ENCODE results near the gene HSPA9.

HSPA9 gene

GRCh38 chr5:138543730-138544104 lies 31.5 kb downstream of the HSPA9 start:
- peak; percentile 60 for DNase-seq (ENCODE audit: low spot score)
- TF ChIP-seq CTCF (IDR thresholded peaks at IDR 0.05; ENCODE audit: extremely low read depth, missing control alignments) = no peak

- no peak for TF ChIP-seq CTCF (IDR thresholded peaks at IDR 0.05; ENCODE audit: extremely low read depth, missing control alignments)
- DNase-seq (ENCODE audit: low spot score) = peak; percentile 96
These were observed 32.1 kb downstream of the HSPA9 start, which contains the start of gene ETF1 for GRCh38 chr5:138542956-138543729. TSS of gene ETF1 (minus strand) at chr5:138543236. CDS start at chr5:138542918, 318 bp downstream.

GRCh38 chr5:138542180-138542955 lies 32.8 kb downstream of the HSPA9 start:
- no peak for TF ChIP-seq CTCF (IDR thresholded peaks at IDR 0.05; ENCODE audit: extremely low read depth, missing control alignments)
- DNase-seq (ENCODE audit: low spot score) = no peak

- no peak for DNase-seq (ENCODE audit: low spot score)
- TF ChIP-seq CTCF (IDR thresholded peaks at IDR 0.05; ENCODE audit: extremely low read depth, missing control alignments) = no peak
These were observed 33.6 kb downstream of the HSPA9 start for GRCh38 chr5:138541511-138542179.

- DNase-seq (ENCODE audit: low spot score) = no peak
- TF ChIP-seq CTCF (IDR thresholded peaks at IDR 0.05; ENCODE audit: extremely low read depth, missing control alignments) = no peak
These were observed 35.4 kb downstream of the HSPA9 start for GRCh38 chr5:138539791-138540190.

GRCh38 chr5:138538943-138539627 lies 36.1 kb downstream of the HSPA9 start:
- no peak for TF ChIP-seq CTCF (IDR thresholded peaks at IDR 0.05; ENCODE audit: extremely low read depth, missing control alignments)

More at GRCh38 chr5:138538943-138539627, 36.1 kb downstream of the HSPA9 start:
- no peak for DNase-seq (ENCODE audit: low spot score)

Measured in GM20000 (cell line).